Activated naive CD8-positive, alpha-beta T cell treated with anti-CD3 and anti-CD28 coated beads for 36 hours (primary cell): Measurements from ENCODE around the gene UGT8. TPM values are rescaled to one million over a fixed set of nuclear protein-coding genes. Genes with fewer than 3 reads are reported as not detected.
A peak's percentile ranks its signal among the peaks of the same experiment; 100 is the strongest.
"Not testable (repeated sequence)": the region's sequence is repeated elsewhere in the genome, so short reads cannot be mapped to it uniquely, and the experiment has no call there.

Source experiments
- DNase-seq: peaks from one replicate; pipeline ENCODE4 v3.0.0; 2021
- H3K27ac Mint-ChIP-seq: one replicate; pipeline ENCODE4 v1.8.0; 2022; ENCODE audit warnings: mild to moderate bottlenecking, moderate library complexity, mixed read lengths
- H3K27me3 Mint-ChIP-seq: one replicate; pipeline ENCODE4 v1.8.0; 2022; ENCODE audit warnings: mild to moderate bottlenecking, mixed read lengths
- H3K36me3 Mint-ChIP-seq: one replicate; pipeline ENCODE4 v1.8.0; 2021; ENCODE audit warnings: mild to moderate bottlenecking, mixed read lengths
- H3K4me1 Mint-ChIP-seq: one replicate; pipeline ENCODE4 v1.8.0; 2021; ENCODE audit warnings: mixed read lengths
- H3K4me3 Mint-ChIP-seq: one replicate; pipeline ENCODE4 v1.8.0; 2022; ENCODE audit warnings: mild to moderate bottlenecking, moderate library complexity, mixed read lengths
- H3K9me3 Mint-ChIP-seq: one replicate; pipeline ENCODE4 v1.8.0; 2022; ENCODE audit warnings: mixed read lengths
- total RNA-seq, 2 experiments: library from RNA; stranded (reverse); gene quantifications; one replicate each; pipeline ENCODE4 v1.2.3, GENCODE V29; 2021

UGT8 gene
- total RNA-seq, 2 experiments from 2014 or later: 0.12 to 0.30 TPM

GRCh38 chr4:114654592-114654991, 56.0 kb downstream of the UGT8 start:
- no peak for DNase-seq
- no peaks in the 10 kb centered on the region for H3K4me1 Mint-ChIP-seq
- no peak overlapping the region for H3K27ac Mint-ChIP-seq
- H3K36me3 Mint-ChIP-seq: no peaks in the 10 kb centered on the region
- no peak overlapping the region for H3K4me3 Mint-ChIP-seq
- no peaks in the 10 kb centered on the region for H3K9me3 Mint-ChIP-seq
- H3K27me3 Mint-ChIP-seq: peaks cover 13% of the 10 kb centered on the region

GRCh38 chr4:114658179-114658578, 59.6 kb downstream of the UGT8 start:
- H3K36me3 Mint-ChIP-seq: no peaks in the 10 kb centered on the region
- H3K4me1 Mint-ChIP-seq: no peaks in the 10 kb centered on the region
- no peaks in the 10 kb centered on the region for H3K9me3 Mint-ChIP-seq
- no peak overlapping the region for H3K4me3 Mint-ChIP-seq
- no peak overlapping the region for H3K27ac Mint-ChIP-seq
- DNase-seq: no peak
- peaks cover 23% of the 10 kb centered on the region for H3K27me3 Mint-ChIP-seq

GRCh38 chr4:114658776-114659175, 60.2 kb downstream of the UGT8 start:
- Mint-ChIP-seq H3K27ac (no peak overlapping the region), H3K4me1 (no peaks in the 10 kb centered on the region), H3K4me3 (no peak overlapping the region), H3K9me3 (no peaks in the 10 kb centered on the region), H3K27me3 (peaks cover 23% of the 10 kb centered on the region), H3K36me3 (no peaks in the 10 kb centered on the region)
- no peak for DNase-seq

- Mint-ChIP-seq H3K4me1 (no peaks in the 10 kb centered on the region), H3K27me3 (peaks cover 23% of the 10 kb centered on the region), H3K36me3 (no peaks in the 10 kb centered on the region), H3K9me3 (no peaks in the 10 kb centered on the region), H3K4me3 (no peak overlapping the region), H3K27ac (no peak overlapping the region)
- peak; percentile 27 for DNase-seq
Observed at GRCh38 chr4:114659386-114660008, 60.9 kb downstream of the UGT8 start.

- no peak overlapping the region for H3K27ac Mint-ChIP-seq
- DNase-seq: no peak
- peaks cover 30% of the 10 kb centered on the region for H3K27me3 Mint-ChIP-seq
- no peak overlapping the region for H3K4me3 Mint-ChIP-seq
- no peaks in the 10 kb centered on the region for H3K4me1 Mint-ChIP-seq
- H3K9me3 Mint-ChIP-seq: no peaks in the 10 kb centered on the region
- no peaks in the 10 kb centered on the region for H3K36me3 Mint-ChIP-seq
Observed at GRCh38 chr4:114663083-114663482, 64.5 kb downstream of the UGT8 start.

- H3K9me3 Mint-ChIP-seq: no peaks in the 10 kb centered on the region
- DNase-seq: no peak
- H3K4me3 Mint-ChIP-seq: no peak overlapping the region
- H3K27ac Mint-ChIP-seq: no peak overlapping the region
- no peaks in the 10 kb centered on the region for H3K4me1 Mint-ChIP-seq
- H3K36me3 Mint-ChIP-seq: no peaks in the 10 kb centered on the region
- H3K27me3 Mint-ChIP-seq: peaks cover 15% of the 10 kb centered on the region
Observed at GRCh38 chr4:114668577-114668976, 70.0 kb downstream of the UGT8 start.

- H3K9me3 Mint-ChIP-seq, H3K4me3 Mint-ChIP-seq, H3K27ac Mint-ChIP-seq, H3K36me3 Mint-ChIP-seq, H3K4me1 Mint-ChIP-seq, DNase-seq: not testable (repeated sequence)
- H3K27me3 Mint-ChIP-seq: peaks cover 15% of the 10 kb centered on the region
Observed at GRCh38 chr4:114670733-114671132, 72.1 kb downstream of the UGT8 start.

GRCh38 chr4:114673306-114673705, 74.7 kb downstream of the UGT8 start:
- Mint-ChIP-seq H3K27me3 (peaks cover 4% of the 10 kb centered on the region), H3K27ac (no peak overlapping the region), H3K4me3 (no peak overlapping the region), H3K9me3 (no peaks in the 10 kb centered on the region), H3K36me3 (no peaks in the 10 kb centered on the region), H3K4me1 (no peaks in the 10 kb centered on the region)
- DNase-seq: no peak

GRCh38 chr4:114674080-114674479, 75.5 kb downstream of the UGT8 start:
- H3K27me3 Mint-ChIP-seq: peaks cover 4% of the 10 kb centered on the region

GRCh38 chr4:114677346-114677979, 78.9 kb downstream of the UGT8 start:
- Mint-ChIP-seq H3K4me3 (no peak overlapping the region), H3K27ac (no peak overlapping the region), H3K9me3 (no peaks in the 10 kb centered on the region), H3K27me3 (peaks cover under 1% of the 10 kb centered on the region), H3K36me3 (no peaks in the 10 kb centered on the region), H3K4me1 (no peaks in the 10 kb centered on the region)
- DNase-seq: no peak

More at GRCh38 chr4:114674080-114674479, 75.5 kb downstream of the UGT8 start:
- H3K27ac Mint-ChIP-seq: no peak overlapping the region
- H3K36me3 Mint-ChIP-seq: no peaks in the 10 kb centered on the region
- no peaks in the 10 kb centered on the region for H3K4me1 Mint-ChIP-seq
- DNase-seq: no peak
- H3K9me3 Mint-ChIP-seq: no peaks in the 10 kb centered on the region
- no peak overlapping the region for H3K4me3 Mint-ChIP-seq

GRCh38 chr4:114684462-114684861, 85.9 kb downstream of the UGT8 start:
- no peaks in the 10 kb centered on the region for H3K9me3 Mint-ChIP-seq
- peaks cover 28% of the 10 kb centered on the region for H3K27me3 Mint-ChIP-seq
- DNase-seq: no peak
- no peak overlapping the region for H3K4me3 Mint-ChIP-seq
- H3K27ac Mint-ChIP-seq: no peak overlapping the region
- H3K36me3 Mint-ChIP-seq: no peaks in the 10 kb centered on the region
- H3K4me1 Mint-ChIP-seq: no peaks in the 10 kb centered on the region

GRCh38 chr4:114688059-114688458, 89.5 kb downstream of the UGT8 start:
- Mint-ChIP-seq H3K9me3 (no peaks in the 10 kb centered on the region), H3K36me3 (no peaks in the 10 kb centered on the region), H3K27ac (no peak overlapping the region), H3K4me3 (no peak overlapping the region), H3K4me1 (peaks cover 3% of the 10 kb centered on the region), H3K27me3 (peaks cover 29% of the 10 kb centered on the region)
- no peak for DNase-seq

- peaks cover 29% of the 10 kb centered on the region for H3K27me3 Mint-ChIP-seq
- H3K27ac Mint-ChIP-seq: no peak overlapping the region
- peaks cover 3% of the 10 kb centered on the region for H3K4me1 Mint-ChIP-seq
- H3K36me3 Mint-ChIP-seq: no peaks in the 10 kb centered on the region
- no peaks in the 10 kb centered on the region for H3K9me3 Mint-ChIP-seq
- no peak overlapping the region for H3K4me3 Mint-ChIP-seq
- DNase-seq: no peak
Observed at GRCh38 chr4:114690571-114690970, 92.0 kb downstream of the UGT8 start.

- Mint-ChIP-seq H3K9me3 (no peaks in the 10 kb centered on the region), H3K27me3 (peaks cover 28% of the 10 kb centered on the region)
Observed at GRCh38 chr4:114691865-114692264, 93.3 kb downstream of the UGT8 start.

GRCh38 chr4:114692958-114693357, 94.4 kb downstream of the UGT8 start:
- no peaks in the 10 kb centered on the region for H3K36me3 Mint-ChIP-seq
- H3K9me3 Mint-ChIP-seq: no peaks in the 10 kb centered on the region
- no peak overlapping the region for H3K27ac Mint-ChIP-seq
- H3K4me3 Mint-ChIP-seq: no peak overlapping the region
- DNase-seq: no peak
- H3K27me3 Mint-ChIP-seq: peaks cover 19% of the 10 kb centered on the region
- H3K4me1 Mint-ChIP-seq: peaks cover 3% of the 10 kb centered on the region

More at GRCh38 chr4:114691865-114692264, 93.3 kb downstream of the UGT8 start:
- Mint-ChIP-seq H3K4me1 (peaks cover 3% of the 10 kb centered on the region), H3K27ac (no peak overlapping the region), H3K4me3 (no peak overlapping the region), H3K36me3 (no peaks in the 10 kb centered on the region)
- no peak for DNase-seq

- Mint-ChIP-seq H3K4me1 (peaks cover 3% of the 10 kb centered on the region), H3K9me3 (no peaks in the 10 kb centered on the region), H3K4me3 (no peak overlapping the region), H3K36me3 (no peaks in the 10 kb centered on the region), H3K27ac (no peak overlapping the region), H3K27me3 (peaks cover 9% of the 10 kb centered on the region)
- DNase-seq: no peak
Observed at GRCh38 chr4:114694770-114695169, 96.2 kb downstream of the UGT8 start.
